NCI-H510A treated with DMSO at 0.1 percent for 48 hours (cell line): ENCODE measurements around the gene LPP.

Experiments used
- DNase-seq: peaks from one replicate; lab custom pipeline; 2025; lab: John Stamatoyannopoulos, UW

Gene LPP

DNA sequence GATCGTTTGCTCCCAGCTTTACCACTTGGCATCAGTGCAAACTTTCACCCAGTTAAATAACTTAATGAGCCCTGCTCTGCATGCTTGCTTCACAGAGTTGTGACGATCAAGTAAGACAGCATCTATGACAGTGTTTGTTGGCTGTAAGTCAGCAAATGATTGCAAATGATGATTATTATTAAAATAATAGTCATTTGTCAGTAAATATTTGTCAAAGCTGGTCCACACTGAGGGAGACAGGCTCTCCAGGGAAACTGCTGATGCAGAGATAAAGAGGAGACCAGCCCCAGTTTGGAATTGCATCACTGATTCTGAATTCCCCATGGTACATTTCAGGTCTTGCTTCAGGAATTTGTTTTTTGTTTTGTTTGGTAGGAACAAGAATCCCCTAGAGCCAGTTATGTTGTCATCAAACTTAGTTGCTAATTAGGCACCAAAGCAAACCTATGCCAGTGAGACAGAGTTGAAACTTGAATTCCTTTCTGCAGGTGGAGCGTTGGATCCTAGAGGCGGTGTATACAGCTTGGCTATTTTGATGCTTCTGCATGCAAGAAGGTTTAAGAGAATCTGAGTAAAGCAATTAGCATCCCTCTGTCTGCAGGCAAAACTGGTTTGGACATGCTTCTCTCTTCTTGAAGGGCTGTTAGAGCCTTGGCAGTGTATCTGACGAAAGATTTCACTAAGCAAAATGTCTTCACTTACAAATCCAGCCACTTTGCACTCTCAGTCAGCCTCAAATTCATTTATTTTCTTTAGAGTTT, 679.2 kb downstream of the LPP start:
- no peak for DNase-seq

GRCh38 chr3:188834349-188834748, 680.4 kb downstream of the LPP start:
- no peak for DNase-seq

DNA sequence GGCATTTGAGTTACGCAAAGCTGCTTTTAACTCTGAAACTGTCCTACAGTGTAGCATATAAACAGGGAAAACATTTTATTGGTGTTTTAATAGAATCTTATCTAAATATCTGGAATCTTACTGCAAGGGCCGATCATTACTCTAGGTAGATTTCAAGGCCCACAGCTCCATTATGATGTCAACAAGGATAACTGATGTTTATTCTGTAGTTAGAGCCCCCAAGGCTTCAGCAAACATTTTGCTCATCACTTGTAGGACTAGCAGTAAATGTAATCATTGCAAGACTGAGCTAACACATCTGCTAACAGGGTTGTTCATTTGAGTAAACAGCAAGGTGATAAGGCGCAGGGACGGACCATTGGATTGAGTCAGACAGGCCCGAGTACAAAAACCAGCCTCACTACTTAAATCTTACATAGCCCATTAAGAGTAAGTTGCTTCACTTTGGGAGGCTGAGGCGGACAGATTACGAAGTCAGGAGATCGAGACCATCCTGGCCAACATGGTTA, 685.3 kb downstream of the LPP start:
- peak; percentile 55 for DNase-seq

GRCh38 chr3:188840290-188840689, 686.3 kb downstream of the LPP start:
- no peak for DNase-seq

GRCh38 chr3:188841906-188842305, 687.9 kb downstream of the LPP start:
- no peak for DNase-seq

DNA sequence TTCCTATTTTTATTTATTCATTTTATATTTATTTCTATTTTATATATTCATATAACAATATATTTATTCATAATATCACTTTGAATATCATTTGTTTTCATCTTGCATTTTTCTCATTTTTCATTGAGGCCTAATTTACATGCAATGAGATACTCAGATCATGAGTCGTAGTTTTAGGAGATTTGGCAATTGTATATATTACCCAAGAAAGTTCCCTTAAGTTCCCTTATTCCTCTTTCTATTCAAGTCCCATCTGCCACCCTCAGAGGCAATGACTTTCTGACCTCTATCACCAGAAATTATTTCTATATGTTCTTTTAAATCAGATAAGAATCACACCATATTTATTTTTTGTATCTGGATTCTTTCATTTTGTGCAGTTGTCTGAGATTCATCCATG, 688.7 kb downstream of the LPP start:
- no peak for DNase-seq

DNA sequence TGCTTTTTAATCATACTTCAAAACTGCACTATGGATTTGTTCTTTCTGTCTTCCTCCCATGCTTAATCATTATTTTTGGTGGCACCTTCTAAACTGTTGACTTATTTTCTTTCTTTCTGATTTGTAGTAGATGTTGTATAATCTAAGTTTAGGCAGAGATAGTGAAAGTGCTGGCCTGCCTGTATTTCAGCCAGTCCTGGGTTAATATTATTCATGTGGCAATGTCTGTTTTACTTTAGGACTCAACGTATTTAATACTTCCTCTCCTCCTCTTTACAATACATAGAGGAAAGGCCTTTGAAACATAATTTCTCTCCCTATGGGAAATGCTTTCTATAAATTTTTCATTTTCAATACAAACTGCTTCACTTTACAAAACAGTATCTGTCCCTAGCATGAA, 690.1 kb downstream of the LPP start:
- no peak for DNase-seq

DNA sequence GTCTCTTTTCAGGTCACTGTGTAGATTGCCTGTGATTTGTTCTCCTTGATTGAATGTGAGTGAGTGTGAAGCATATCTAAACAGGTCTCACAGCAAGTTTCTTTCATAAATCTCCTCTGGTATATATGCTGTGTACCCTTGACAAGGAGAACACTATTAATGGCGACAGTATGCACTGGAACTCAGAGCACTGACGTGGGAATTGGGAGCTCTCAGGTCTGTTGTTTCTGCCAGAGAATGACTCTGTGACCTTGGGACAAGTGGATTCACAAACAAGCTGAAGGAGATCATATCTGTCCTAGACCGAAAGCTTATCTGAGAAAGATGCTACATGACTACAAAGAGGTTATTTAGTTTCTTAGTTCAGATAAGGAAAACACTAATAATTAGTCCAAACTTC, 691.6 kb downstream of the LPP start:
- no peak for DNase-seq

DNA sequence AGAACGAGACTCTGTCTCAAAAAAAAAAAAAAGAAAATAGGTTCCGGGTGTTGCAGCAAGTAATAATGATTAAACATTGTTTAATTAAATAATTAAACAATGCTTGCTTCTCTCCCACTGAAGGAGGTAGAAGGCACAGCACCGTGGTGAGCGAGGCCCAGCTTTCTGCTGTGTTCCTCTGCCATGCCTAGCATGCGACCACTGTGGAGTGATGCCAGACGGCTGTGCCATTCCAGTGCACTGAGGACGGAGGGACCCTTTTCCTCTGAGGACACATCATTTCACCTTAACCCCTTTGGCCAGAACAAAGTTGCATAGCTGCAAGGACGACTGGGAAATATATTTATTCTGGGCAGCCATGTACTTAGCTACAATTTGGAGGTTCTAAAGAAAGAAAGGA, 695.0 kb downstream of the LPP start:
- no peak for DNase-seq

GRCh38 chr3:188853856-188854771, 700.2 kb downstream of the LPP start:
- DNase-seq, result no peak

DNA sequence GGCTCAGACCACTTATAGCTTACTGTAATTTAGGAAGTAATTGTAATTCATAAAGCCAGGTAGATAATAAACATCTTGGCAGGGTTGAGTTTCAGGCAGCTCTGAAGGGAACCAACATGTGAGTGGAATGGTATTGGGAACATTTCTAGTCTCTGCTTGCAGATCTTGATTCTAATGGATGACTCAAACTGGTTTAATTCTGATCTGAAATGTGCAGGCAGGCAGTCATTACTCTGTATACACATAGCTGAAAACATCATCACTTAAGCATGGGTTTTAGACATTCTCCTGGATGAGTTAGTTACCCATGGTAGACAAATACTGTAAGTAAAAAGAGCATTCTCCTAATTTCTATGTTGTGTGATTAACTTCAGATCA, 700.8 kb downstream of the LPP start:
- no peak for DNase-seq

DNA sequence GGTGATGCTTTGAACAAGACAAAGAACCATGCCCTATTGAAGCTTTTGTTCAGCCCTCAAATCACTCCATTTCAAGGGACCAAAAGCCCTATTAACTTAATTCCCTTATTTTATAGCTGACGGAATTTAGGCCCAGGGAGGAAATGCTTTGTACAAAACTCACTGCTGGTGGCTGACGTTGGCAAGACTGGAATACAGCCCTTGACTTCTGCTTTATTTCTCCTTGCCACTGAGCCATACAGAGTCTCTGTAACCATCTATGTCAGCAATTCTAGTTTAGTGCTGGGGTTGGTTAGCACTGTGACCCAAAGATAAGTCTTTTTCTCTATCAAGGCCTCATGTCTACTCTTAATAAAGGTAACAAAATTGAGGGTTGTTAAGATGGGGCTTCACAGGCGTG, 701.7 kb downstream of the LPP start:
- no peak for DNase-seq

DNA sequence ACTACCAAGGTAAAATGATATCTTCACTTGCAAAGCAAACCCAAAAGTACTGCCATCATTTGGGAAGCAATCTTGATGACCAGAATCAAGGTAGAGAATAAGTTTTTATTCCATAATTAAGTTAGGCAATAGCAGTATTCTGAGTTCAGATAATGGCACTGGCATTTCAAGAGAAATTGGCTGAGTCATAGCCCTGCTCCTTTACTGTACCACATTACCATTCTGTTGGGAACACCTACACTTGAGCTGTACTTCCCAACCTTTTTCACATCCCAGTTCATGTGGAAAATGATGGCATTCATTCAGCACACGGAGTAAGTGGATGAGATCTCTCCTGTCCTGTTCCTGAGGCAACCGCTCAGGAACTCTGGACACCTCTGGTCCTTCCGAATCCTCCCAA, 706.2 kb downstream of the LPP start:
- no peak for DNase-seq

GRCh38 chr3:188861842-188862744, 708.1 kb downstream of the LPP start:
- DNase-seq, result no peak

DNA sequence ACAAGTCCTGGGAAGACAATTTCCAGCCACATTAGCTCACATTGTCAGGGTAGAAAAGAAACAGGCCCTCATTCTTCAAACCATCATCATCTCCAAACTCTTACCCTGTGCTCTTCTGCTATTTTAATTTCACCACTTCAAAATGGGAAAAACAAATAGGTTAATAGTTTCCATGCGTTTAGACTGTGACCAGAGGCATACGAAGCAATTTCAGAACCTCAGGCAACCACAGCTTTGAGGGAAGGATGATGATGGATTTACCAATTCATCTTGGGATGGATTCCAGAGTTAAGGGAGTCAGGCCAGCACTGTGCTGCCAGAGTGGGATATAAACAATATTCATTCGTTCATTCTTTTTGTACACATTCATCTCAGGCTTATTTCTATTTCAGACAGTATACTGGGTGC, 710.0 kb downstream of the LPP start:
- DNase-seq, result no peak

GRCh38 chr3:188867691-188868265, 713.8 kb downstream of the LPP start:
- DNase-seq, result no peak

DNA sequence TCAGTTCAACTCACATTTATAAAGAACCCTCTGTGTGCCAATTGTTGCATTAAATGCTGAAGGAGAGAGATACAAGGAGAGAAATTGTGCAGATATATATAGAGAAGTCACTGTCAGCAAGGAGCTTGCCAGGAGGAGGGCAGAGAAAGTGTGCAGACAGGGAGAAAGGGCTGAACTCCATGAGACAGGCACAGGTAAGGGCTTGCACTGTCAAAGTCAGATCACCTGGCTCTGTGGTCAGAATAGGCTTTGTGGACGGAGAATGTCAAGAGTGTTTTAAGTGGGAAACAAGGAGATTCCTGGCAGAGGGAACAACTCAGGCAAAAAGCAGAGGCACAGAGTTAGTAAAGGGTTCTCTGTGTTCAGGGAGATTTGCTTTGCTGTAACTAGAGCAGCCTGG, 714.8 kb downstream of the LPP start:
- peak; percentile 9 for DNase-seq

DNA sequence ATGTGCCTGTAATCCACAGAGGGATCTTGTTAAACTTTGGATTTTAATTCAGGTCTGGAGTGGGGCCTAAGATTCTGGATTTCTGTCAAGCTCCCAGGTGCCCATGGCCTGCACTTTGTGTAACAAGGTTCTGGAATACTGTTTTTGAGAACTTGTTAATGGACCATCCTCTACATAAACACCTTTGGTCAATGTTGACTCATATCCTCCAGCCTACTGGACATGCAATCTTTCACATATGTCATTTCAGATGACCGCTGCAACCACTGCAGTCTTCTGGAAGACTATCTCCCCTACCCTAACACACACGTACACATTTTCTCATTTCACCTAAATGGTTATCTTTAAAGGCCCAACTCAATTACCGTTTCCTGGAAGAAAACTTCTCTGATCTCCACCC, 715.7 kb downstream of the LPP start:
- DNase-seq, result no peak

DNA sequence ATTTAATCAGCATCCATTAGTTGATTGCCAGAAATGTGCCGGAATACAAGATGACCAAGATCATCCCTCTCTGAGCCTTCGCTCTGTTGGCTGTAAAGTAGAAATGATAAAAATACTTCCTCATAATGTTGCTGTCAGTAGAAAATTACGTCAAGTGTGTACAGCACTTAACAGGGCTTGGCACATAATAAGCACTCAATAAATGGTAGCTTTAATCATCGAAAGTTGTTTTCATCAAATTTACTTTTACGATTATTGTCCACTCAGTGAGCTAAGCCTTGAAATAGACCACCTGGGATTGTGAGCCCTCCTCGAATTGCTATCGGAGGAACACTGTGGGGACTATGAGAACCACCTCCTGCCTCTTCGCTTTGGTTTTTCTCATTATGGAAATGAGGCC, 716.5 kb downstream of the LPP start:
- no peak for DNase-seq

GRCh38 chr3:188874576-188874975, 720.6 kb downstream of the LPP start:
- no peak for DNase-seq

DNA sequence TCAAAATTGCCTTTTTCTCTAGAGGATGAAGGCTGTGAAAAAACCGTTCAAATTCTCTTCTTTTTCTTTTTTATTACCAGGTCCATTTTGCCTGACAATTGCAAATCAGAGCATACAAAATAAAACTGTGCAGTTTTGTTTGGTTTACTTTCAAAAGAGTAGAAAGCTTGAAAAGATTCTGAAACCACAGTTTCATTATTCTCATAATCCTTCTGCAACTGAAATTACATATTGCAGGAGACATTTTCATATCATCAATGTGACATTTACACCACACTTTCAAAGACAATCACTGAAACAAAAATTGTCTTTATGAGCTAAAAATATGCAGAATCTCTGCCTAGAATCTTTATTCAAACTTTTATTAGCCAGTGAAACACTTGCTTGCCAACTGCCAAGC, 721.5 kb downstream of the LPP start:
- DNase-seq, result no peak

GRCh38 chr3:188876370-188876769, 722.4 kb downstream of the LPP start:
- DNase-seq, result no peak
